GM12801 (cell line): Measurements from ENCODE around the gene FCSK.

ENCODE experiments used
- TF ChIP-seq, protein P1 (sequence below): IDR thresholded peaks from one replicate; pipeline ENCODE4 v1.5.1; 2011; ENCODE audit warnings: control low read depth; ENCODE audit not compliant: insufficient read length; ENCODE audit errors: extremely low read depth

FCSK gene

DNA sequence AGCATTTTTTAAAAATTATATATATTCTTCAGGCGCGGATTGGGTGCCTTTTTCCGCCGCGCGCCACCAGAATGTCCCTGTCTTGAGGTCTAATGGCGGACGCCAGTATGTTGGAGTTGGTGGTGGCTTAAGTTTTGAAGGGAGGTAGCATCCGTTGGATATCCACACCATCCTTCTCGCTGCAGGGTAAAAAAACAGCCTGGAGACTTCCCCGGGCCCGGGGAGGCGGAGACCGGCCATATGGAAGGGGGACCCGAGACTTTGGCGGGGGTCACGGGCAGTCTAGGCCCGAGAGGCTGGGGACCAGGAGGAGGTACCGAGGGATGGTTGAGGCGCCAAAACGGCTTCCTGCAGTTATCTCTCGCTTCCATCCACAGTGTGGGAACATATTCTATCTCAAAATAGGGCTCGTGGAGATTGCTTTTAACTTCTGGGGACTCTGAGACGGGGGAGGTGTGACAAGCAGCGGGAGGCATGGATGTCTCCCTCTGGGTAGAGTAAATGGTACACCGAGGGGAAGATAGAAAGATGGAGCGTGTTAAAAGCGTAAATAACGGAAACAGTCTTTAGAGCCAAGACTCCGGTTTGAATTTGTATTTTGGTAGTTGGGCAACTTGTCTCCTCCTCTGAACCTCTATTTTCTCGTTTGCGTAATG lies 69.5 kb downstream of the FCSK start, which contains the start of gene SF3B3:
Gene SF3B3, plus strand, starts transcription at position 74 of the 656 bp plus-strand sequence. CDS start 2,841 bp downstream, outside the sequence.
- TF ChIP-seq, protein P1, sequence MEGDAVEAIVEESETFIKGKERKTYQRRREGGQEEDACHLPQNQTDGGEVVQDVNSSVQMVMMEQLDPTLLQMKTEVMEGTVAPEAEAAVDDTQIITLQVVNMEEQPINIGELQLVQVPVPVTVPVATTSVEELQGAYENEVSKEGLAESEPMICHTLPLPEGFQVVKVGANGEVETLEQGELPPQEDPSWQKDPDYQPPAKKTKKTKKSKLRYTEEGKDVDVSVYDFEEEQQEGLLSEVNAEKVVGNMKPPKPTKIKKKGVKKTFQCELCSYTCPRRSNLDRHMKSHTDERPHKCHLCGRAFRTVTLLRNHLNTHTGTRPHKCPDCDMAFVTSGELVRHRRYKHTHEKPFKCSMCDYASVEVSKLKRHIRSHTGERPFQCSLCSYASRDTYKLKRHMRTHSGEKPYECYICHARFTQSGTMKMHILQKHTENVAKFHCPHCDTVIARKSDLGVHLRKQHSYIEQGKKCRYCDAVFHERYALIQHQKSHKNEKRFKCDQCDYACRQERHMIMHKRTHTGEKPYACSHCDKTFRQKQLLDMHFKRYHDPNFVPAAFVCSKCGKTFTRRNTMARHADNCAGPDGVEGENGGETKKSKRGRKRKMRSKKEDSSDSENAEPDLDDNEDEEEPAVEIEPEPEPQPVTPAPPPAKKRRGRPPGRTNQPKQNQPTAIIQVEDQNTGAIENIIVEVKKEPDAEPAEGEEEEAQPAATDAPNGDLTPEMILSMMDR, result no peak

DNA sequence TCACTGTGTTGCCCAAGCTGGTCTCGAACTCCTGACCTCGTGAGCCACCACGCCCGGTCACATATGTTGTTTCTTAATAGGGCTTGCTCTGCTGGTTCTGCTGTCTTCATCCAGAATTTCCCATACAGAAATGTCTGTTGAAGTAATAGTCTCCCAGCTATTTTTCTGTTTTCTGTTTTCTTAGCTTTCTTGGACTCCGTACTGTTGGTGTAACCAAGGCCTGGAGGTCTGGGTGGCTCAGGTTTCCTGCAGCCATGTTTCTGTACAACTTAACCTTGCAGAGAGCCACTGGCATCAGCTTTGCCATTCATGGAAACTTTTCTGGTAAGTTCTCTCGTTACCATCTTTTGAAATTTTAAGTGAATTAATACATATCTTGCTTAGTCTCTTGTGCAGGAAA lies 72.0 kb downstream of the FCSK start:
- TF ChIP-seq, protein P1, result no peak

DNA sequence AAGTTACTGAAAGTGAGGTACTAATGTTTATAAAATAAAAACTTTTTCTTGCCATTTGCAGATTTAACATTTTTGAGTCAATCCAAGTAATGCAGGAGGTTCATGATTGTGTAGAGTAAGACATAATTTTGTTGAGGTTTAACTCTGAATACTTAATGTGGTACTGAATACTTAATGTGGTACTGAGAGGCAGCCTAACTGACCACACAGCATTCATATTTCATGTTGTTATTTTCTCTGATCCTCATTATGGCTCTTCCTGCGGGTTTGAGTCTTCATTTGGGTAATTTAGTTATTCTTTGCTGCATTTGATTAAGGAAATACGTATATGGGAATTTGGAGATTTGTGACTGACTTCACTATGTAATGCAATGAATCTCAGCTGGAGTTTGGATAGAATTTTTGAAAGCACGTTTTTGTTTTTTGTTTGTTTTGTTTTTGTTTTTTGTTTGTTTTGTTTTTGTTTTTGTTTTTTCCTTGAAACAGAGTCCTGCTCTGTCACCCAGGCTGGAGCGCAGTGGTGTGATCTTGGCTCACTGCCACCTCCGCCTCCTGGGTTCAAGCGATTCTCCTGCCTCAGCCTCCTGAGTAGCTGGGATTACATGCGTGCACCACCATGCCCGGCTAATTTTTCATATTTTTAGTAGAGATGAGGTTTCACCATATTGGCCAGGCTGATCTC lies 73.1 kb downstream of the FCSK start:
- TF ChIP-seq, protein P1, result no peak

GRCh38 chr16:70529051-70529777 lies 74.8 kb downstream of the FCSK start:
- TF ChIP-seq, protein P1, result no peak
